Measurements from ENCODE around the gene CADPS2. TPM values are rescaled to one million over a fixed set of nuclear protein-coding genes. Genes with fewer than 3 reads are reported as not detected.

Gene CADPS2
- total and polyA plus RNA-seq, 2 of the 4 experiments (the other 2 are of a cell fraction) = 0.10 to 0.54 TPM

DNA sequence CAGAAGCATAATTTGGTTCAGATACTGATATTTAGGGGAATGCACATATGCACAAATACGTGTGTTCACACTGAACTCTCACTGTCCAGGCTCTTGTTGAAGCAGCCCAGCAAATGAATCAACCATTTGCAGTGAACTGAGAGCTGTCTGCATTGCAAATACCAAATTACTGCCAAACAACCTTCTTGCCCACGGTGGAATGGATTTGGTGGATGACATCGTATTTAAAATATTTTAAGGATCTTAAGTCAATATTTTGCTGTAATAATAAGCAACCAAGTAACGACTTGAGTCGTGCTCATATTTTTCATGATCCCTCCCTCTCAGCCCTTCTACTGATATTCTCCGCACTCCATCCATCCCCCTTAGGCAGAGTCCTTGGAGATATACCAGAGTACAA lies 473.8 kb downstream of the CADPS2 start:
- no peak overlapping the region for H3K18ac ChIP-seq (ENCODE audit: low read depth, low read length)
- H4K5ac ChIP-seq (ENCODE audit: low read depth, low read length) = no peak overlapping the region
- POLR2A ChIA-PET (ENCODE audit: unreplicated experiment) = no interaction called here
- no peak overlapping the region for H4K8ac ChIP-seq (ENCODE audit: low read depth in 2 of 2, low read length in 2 of 2)
- dilution Hi-C loops (cut with HindIII; ENCODE audit: low sequenced_read_pairs, unreplicated experiment) = no loop called here
- no peak overlapping the region for H2AK5ac ChIP-seq (ENCODE audit: low read depth, low read length)
- H2AK9ac ChIP-seq (replicated peaks; ENCODE audit: low read depth, low read length, poor library complexity) = no peak overlapping the region
- H3K23ac ChIP-seq (ENCODE audit: low read depth, low read length) = no peak overlapping the region
- no peak overlapping the region for H3K4ac ChIP-seq (ENCODE audit: low read depth, low read length)
- CTCF ChIA-PET = no interaction called here
- H3K27me3 ChIP-seq (ENCODE audit: control insufficient read depth, insufficient read depth, low read length) = no peaks in the 10 kb centered on the region
- H3K9me1 ChIP-seq (ENCODE audit: insufficient read depth, low read length) = no peaks in the 10 kb centered on the region
- no peak overlapping the region for H3K27ac ChIP-seq (ENCODE audit: insufficient read depth, low read length)
- no peak overlapping the region for H3K9ac ChIP-seq (ENCODE audit: low read depth, low read length)
- DNase-seq = no peak
- intact Hi-C loops (cut with micrococcal nuclease) = no loop called here
- H3K4me1 ChIP-seq (ENCODE audit: control insufficient read depth, insufficient read depth, low read length) = no peaks in the 10 kb centered on the region
- no peak overlapping the region for H3K56ac ChIP-seq (ENCODE audit: extremely low read depth, insufficient read depth, low read length)
- 57% methylated on average over 1 of the region's 6 CpGs; no CpG with 5 or more reads in 1 of the 2 experiments for WGBS, 2 experiments (ENCODE audit: extremely low coverage in 2 of 2, insufficient read length in 1 of 2)
- no peaks in the 10 kb centered on the region for H3K79me1 ChIP-seq (ENCODE audit: low read depth in 1 of 2, low read length in 2 of 2)
- no TSS peak for BruUV-seq (replicated peaks)
- in situ Hi-C loops (cut with MboI; ENCODE audit: low sequenced_read_pairs) = no loop called here
- no peak overlapping the region for H3K14ac ChIP-seq (replicated peaks; ENCODE audit: low read depth, low read length)
- no peaks in the 10 kb centered on the region for H3K36me3 ChIP-seq (ENCODE audit: control insufficient read depth, insufficient read depth, low read length)
- H3K4me2 ChIP-seq (ENCODE audit: low read depth, low read length) = no peak overlapping the region
- TF ChIP-seq MAZ (IDR thresholded peaks at IDR 0.05; ENCODE audit: borderline replicate concordance, low read depth, low read length) (no peak), MAFK (IDR thresholded peaks at IDR 0.05; ENCODE audit: low read depth, low read length) (no peak), POLR2A (IDR thresholded peaks at IDR 0.05; ENCODE audit: low read depth, low read length) (no peak), MXI1 (IDR thresholded peaks at IDR 0.05; ENCODE audit: borderline replicate concordance, low read depth, low read length) (no peak), NFE2L2 (IDR thresholded peaks at IDR 0.05; ENCODE audit: low read depth, low read length) (no peak), FOS (IDR thresholded peaks at IDR 0.05; ENCODE audit: low read depth, low read length) (no peak)
- no peaks in the 10 kb centered on the region for H3K9me3 ChIP-seq (ENCODE audit: control insufficient read depth, insufficient read depth, low read length)
- H3K4me3 ChIP-seq (ENCODE audit: insufficient read depth, low read depth, low read length) = no peak overlapping the region
- H2AFZ ChIP-seq (replicated peaks; ENCODE audit: low read length, poor library complexity) = no peak overlapping the region
- ATAC-seq (ENCODE audit: low read depth) = no peak
- H2BK15ac ChIP-seq (ENCODE audit: low read depth, low read length) = no peak overlapping the region
- no peak overlapping the region for H2BK20ac ChIP-seq (ENCODE audit: low read depth, low read length)
- no peak overlapping the region for H2BK120ac ChIP-seq (ENCODE audit: low read depth, low read length)
- H2BK5ac ChIP-seq (ENCODE audit: low read depth, low read length, poor library complexity, severe bottlenecking) = no peak overlapping the region
- H4K91ac ChIP-seq (ENCODE audit: insufficient read depth, low read depth, low read length) = no peak overlapping the region
- H4K20me1 ChIP-seq (ENCODE audit: insufficient read depth, low read length) = no peaks in the 10 kb centered on the region
